Neural cell (in vitro differentiated cells): ENCODE results near the gene TK1. TPM values are rescaled to one million over a fixed set of nuclear protein-coding genes. Genes with fewer than 3 reads are reported as not detected.

Experiments used
- H2AFZ ChIP-seq: fragments of 200-600, 300-800 bp; sonication (generic), shearing (Covaris generic); 2 replicates; pipeline ENCODE4 v1.6.0; 2014; ENCODE audit warnings: low read depth, mild to moderate bottlenecking, antibody characterized with exemption, low read length, moderate library complexity
- H3F3A ChIP-seq: fragments of 200-600 bp; shearing (Covaris generic); 2 replicates; pipeline ENCODE4 v1.6.1; 2016; ENCODE audit warnings: mild to moderate bottlenecking, moderate library complexity, mixed read lengths, antibody characterized with exemption, low read length; ENCODE audit not compliant: insufficient read depth, poor library complexity, severe bottlenecking
- H3K27ac ChIP-seq: fragments of 200-600, 300-800 bp; sonication (generic), shearing (Covaris generic); 2 replicates; pipeline ENCODE4 v1.5.1; 2014; ENCODE audit warnings: mild to moderate bottlenecking, low read length, moderate library complexity
- H3K27me3 ChIP-seq: fragments of 300-800, 200-600 bp; sonication (generic), shearing (Covaris generic); 2 replicates; pipeline ENCODE4 v1.6.0; 2014; ENCODE audit warnings: mild to moderate bottlenecking, low read depth, low read length, moderate library complexity; ENCODE audit not compliant: insufficient read depth
- H3K36me3 ChIP-seq: fragments of 300-800, 200-600 bp; sonication (generic), shearing (Covaris generic); 2 replicates; pipeline ENCODE4 v1.5.1; 2014; ENCODE audit warnings: mild to moderate bottlenecking, antibody characterized with exemption, low read length, moderate library complexity; ENCODE audit not compliant: insufficient read depth
- H3K4me2 ChIP-seq: fragments of 300-800, 200-600 bp; sonication (generic), shearing (Covaris generic); 2 replicates; pipeline ENCODE4 v1.6.0; 2014; ENCODE audit warnings: mild to moderate bottlenecking, low read length
- H3K4me3 ChIP-seq: fragments of 300-800, 200-600 bp; sonication (generic), shearing (Covaris generic); 2 replicates; pipeline ENCODE4 v1.5.1; 2014; ENCODE audit warnings: mild to moderate bottlenecking, low read length, moderate library complexity
- H3K79me2 ChIP-seq: fragments of 200-600 bp; shearing (Covaris generic); replicated peaks from 2 replicates; pipeline ENCODE4 v1.6.0; 2014; ENCODE audit warnings: mild to moderate bottlenecking, low read length, moderate library complexity; ENCODE audit not compliant: insufficient read depth
- H3K9ac ChIP-seq: fragments of 300-800, 200-600 bp; sonication (generic), shearing (Covaris generic); 2 replicates; pipeline ENCODE4 v1.6.1; 2016; ENCODE audit warnings: mild to moderate bottlenecking, low read length, mixed read lengths
- H3K9me2 ChIP-seq: fragments of 200-600 bp; shearing (Covaris generic); 2 replicates; pipeline ENCODE4 v1.6.1; 2016; ENCODE audit warnings: mild to moderate bottlenecking, low read length, mixed read lengths; ENCODE audit not compliant: insufficient read depth
- H3K9me3 ChIP-seq: fragments of 200-600, 300-800 bp; sonication (generic), shearing (Covaris generic); 2 replicates; pipeline ENCODE4 v1.6.1; 2016; ENCODE audit warnings: mild to moderate bottlenecking, mixed run types, low read length, moderate library complexity, mixed read lengths
- H4K20me1 ChIP-seq: fragments of 200-600 bp; shearing (Covaris generic); 2 replicates; pipeline ENCODE4 v1.6.1; 2016; ENCODE audit warnings: mild to moderate bottlenecking, mixed run types; ENCODE audit not compliant: insufficient read depth
- CTCF ChIP-seq: fragments of 450-650 bp; IDR thresholded peaks from 2 replicates; pipeline ENCODE4 v1.5.1; 2014; ENCODE audit warnings: antibody characterized with exemption, mild to moderate bottlenecking, moderate library complexity; ENCODE audit not compliant: poor library complexity, severe bottlenecking
- EP300 ChIP-seq: fragments of 450-650 bp; conservative IDR thresholded peaks from 2 replicates; pipeline ENCODE4 v1.6.1; 2014; ENCODE audit warnings: antibody characterized with exemption, mild to moderate bottlenecking, moderate library complexity; ENCODE audit not compliant: poor library complexity, severe bottlenecking
- EZH2 ChIP-seq: fragments of 200-600, 300-800 bp; shearing (Covaris generic), sonication (generic); IDR thresholded peaks from 2 replicates; pipeline ENCODE4 v1.6.1; 2014; ENCODE audit warnings: antibody characterized with exemption, low read length, borderline replicate concordance, mild to moderate bottlenecking; ENCODE audit not compliant: insufficient read depth, poor library complexity, severe bottlenecking
- MXI1 ChIP-seq: fragments of 450-650 bp; conservative IDR thresholded peaks from 2 replicates; pipeline ENCODE4 v1.6.1; 2014; ENCODE audit warnings: antibody characterized with exemption, mild to moderate bottlenecking; ENCODE audit not compliant: poor library complexity, severe bottlenecking
- POLR2AphosphoS5 ChIP-seq: IDR thresholded peaks from 2 replicates; pipeline ENCODE4 v1.6.1; 2012
- RAD21 ChIP-seq: fragments of 450-650 bp; conservative IDR thresholded peaks from 2 replicates; pipeline ENCODE4 v1.6.1; 2014; ENCODE audit warnings: antibody characterized with exemption, mild to moderate bottlenecking, moderate library complexity
- REST ChIP-seq: IDR thresholded peaks from 2 replicates; pipeline ENCODE4 v1.6.1; 2012; ENCODE audit warnings: borderline replicate concordance
- SMC3 ChIP-seq: fragments of 450-650 bp; conservative IDR thresholded peaks from 2 replicates; pipeline ENCODE4 v1.6.1; 2014; ENCODE audit warnings: antibody characterized with exemption, mild to moderate bottlenecking, moderate library complexity; ENCODE audit not compliant: poor library complexity
- TAF1 ChIP-seq: IDR thresholded peaks from 2 replicates; pipeline ENCODE4 v1.6.1; 2012; ENCODE audit warnings: low read depth
- polyA plus RNA-seq: library from polyadenylated mRNA; depleted of rRNA; stranded (reverse); fragments of >200 nt; gene quantifications from 2 replicates; pipeline ENCODE4 v1.2.3, GENCODE V29; 2014

TK1 gene
- polyA plus RNA-seq, 1 donor from 2014 or later = 1.1 TPM

DNA sequence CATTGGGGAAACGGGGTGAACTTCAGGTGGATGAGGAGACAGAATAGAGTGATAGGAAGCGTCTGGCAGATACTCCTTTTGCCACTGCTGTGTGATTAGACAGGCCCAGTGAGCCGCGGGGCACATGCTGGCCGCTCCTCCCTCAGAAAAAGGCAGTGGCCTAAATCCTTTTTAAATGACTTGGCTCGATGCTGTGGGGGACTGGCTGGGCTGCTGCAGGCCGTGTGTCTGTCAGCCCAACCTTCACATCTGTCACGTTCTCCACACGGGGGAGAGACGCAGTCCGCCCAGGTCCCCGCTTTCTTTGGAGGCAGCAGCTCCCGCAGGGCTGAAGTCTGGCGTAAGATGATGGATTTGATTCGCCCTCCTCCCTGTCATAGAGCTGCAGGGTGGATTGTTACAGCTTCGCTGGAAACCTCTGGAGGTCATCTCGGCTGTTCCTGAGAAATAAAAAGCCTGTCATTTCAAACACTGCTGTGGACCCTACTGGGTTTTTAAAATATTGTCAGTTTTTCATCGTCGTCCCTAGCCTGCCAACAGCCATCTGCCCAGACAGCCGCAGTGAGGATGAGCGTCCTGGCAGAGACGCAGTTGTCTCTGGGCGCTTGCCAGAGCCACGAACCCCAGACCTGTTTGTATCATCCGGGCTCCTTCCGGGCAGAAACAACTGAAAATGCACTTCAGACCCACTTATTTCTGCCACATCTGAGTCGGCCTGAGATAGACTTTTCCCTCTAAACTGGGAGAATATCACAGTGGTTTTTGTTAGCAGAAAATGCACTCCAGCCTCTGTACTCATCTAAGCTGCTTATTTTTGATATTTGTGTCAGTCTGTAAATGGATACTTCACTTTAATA lies 37.6 kb upstream of the TK1 start:
- Histone ChIP-seq H3K36me3 (no peaks in the 10 kb centered on the region), H3K9me2 (no peaks in the 10 kb centered on the region), H3K79me2 (no peaks in the 10 kb centered on the region), H3F3A (no peaks in the 10 kb centered on the region), H3K9ac (peak overlapping the region; percentile 16), H3K4me3 (peak overlapping the region; percentile 26), H3K27me3 (no peaks in the 10 kb centered on the region), H4K20me1 (no peaks in the 10 kb centered on the region), H3K4me2 (no peak overlapping the region), H2AFZ (no peak overlapping the region), H3K9me3 (no peaks in the 10 kb centered on the region), H3K27ac (peak overlapping the region; percentile 8)
- TF ChIP-seq POLR2AphosphoS5 (no peak), CTCF (no peak), RAD21 (no peak), EZH2 (no peak), EP300 (no peak), REST (no peak), TAF1 (no peak), MXI1 (no peak)

GRCh38 chr17:78223765-78224164 lies 36.9 kb upstream of the TK1 start:
- Histone ChIP-seq H3K27ac (no peak overlapping the region), H3K9me3 (no peaks in the 10 kb centered on the region), H3K27me3 (no peaks in the 10 kb centered on the region), H4K20me1 (no peaks in the 10 kb centered on the region), H3K4me3 (no peak overlapping the region), H3K9ac (no peak overlapping the region), H3F3A (no peaks in the 10 kb centered on the region), H2AFZ (no peak overlapping the region), H3K79me2 (no peaks in the 10 kb centered on the region), H3K9me2 (no peaks in the 10 kb centered on the region), H3K4me2 (no peak overlapping the region), H3K36me3 (no peaks in the 10 kb centered on the region)
- TF ChIP-seq REST (no peak), EP300 (no peak), SMC3 (no peak), MXI1 (no peak), EZH2 (no peak), TAF1 (no peak), RAD21 (no peak), CTCF (no peak), POLR2AphosphoS5 (no peak)
